BE2C (cell line): ENCODE measurements around the gene CRELD1.

Experiments
- DNase-seq: peaks from one replicate; pipeline ENCODE4 v3.0.0-alpha.2; 2020
- H3K27me3 ChIP-seq: fragments of 250-450 bp; sonication (Bioruptor Pico); 2 replicates; pipeline ENCODE4 v1.5.1; 2020; ENCODE audit warnings: mild to moderate bottlenecking
- H3K36me3 ChIP-seq: fragments of 250-450 bp; sonication (Bioruptor Pico); 2 replicates; pipeline ENCODE4 v1.5.1; 2020; ENCODE audit warnings: mild to moderate bottlenecking
- H3K4me1 ChIP-seq: fragments of 250-450 bp; sonication (Bioruptor Pico); 2 replicates; pipeline ENCODE4 v1.5.1; 2020
- H3K4me3 ChIP-seq: 2 replicates; pipeline ENCODE4 v1.5.1; 2011; ENCODE audit warnings: low read depth, low read length
- H3K9me3 ChIP-seq: fragments of 250-450 bp; sonication (Bioruptor Pico); 2 replicates; pipeline ENCODE4 v1.5.1; 2020
- CTCF ChIP-seq: IDR thresholded peaks from 2 replicates; pipeline ENCODE4 v1.5.1; 2012; ENCODE audit warnings: mild to moderate bottlenecking, low read depth, low read length

CRELD1 gene

GRCh38 chr3:9912294-9912935, 21.2 kb upstream of the CRELD1 start:
- no peak for DNase-seq

GRCh38 chr3:9913601-9914000, 20.0 kb upstream of the CRELD1 start:
- Histone ChIP-seq H3K4me3 (no peak overlapping the region), H3K4me1 (peaks cover 5% of the 10 kb centered on the region; the same call in 1 of the 2 replicates), H3K36me3 (no peaks in the 10 kb centered on the region), H3K27me3 (no peaks in the 10 kb centered on the region), H3K9me3 (no peaks in the 10 kb centered on the region)
- peak; percentile 15 for DNase-seq
- no peak for TF ChIP-seq CTCF

More at GRCh38 chr3:9912294-9912935, 21.2 kb upstream of the CRELD1 start:
- Histone ChIP-seq H3K36me3 (no peaks in the 10 kb centered on the region), H3K4me3 (no peak overlapping the region), H3K27me3 (no peaks in the 10 kb centered on the region), H3K9me3 (no peaks in the 10 kb centered on the region), H3K4me1 (peaks cover 5% of the 10 kb centered on the region; the same call in 1 of the 2 replicates)
- TF ChIP-seq CTCF: no peak

GRCh38 chr3:9914011-9914410, 19.6 kb upstream of the CRELD1 start:
- H3K4me1 ChIP-seq: peaks cover 5% of the 10 kb centered on the region; the same call in 1 of the 2 replicates

GRCh38 chr3:9914559-9915253, 18.9 kb upstream of the CRELD1 start:
- Histone ChIP-seq H3K4me3 (peak overlapping the region; percentile 33), H3K9me3 (no peaks in the 10 kb centered on the region), H3K4me1 (peaks cover 5% of the 10 kb centered on the region; the same call in 1 of the 2 replicates), H3K36me3 (no peaks in the 10 kb centered on the region), H3K27me3 (no peaks in the 10 kb centered on the region)
- no peak for TF ChIP-seq CTCF
- DNase-seq: peak; percentile 10

More at GRCh38 chr3:9914011-9914410, 19.6 kb upstream of the CRELD1 start:
- no peaks in the 10 kb centered on the region for H3K36me3 ChIP-seq
- no peak for TF ChIP-seq CTCF
- no peaks in the 10 kb centered on the region for H3K27me3 ChIP-seq
- DNase-seq: no peak
- H3K4me3 ChIP-seq: no peak overlapping the region
- H3K9me3 ChIP-seq: no peaks in the 10 kb centered on the region

- no peaks in the 10 kb centered on the region for H3K27me3 ChIP-seq
- peak; percentile 74 for DNase-seq
- peaks cover 5% of the 10 kb centered on the region; the same call in 1 of the 2 replicates for H3K4me1 ChIP-seq
- TF ChIP-seq CTCF: 0 out of 2 replicates have a peak, but pooled peaks have one; percentile 8
- H3K36me3 ChIP-seq: no peaks in the 10 kb centered on the region
- H3K4me3 ChIP-seq: peak overlapping the region; percentile 55
- H3K9me3 ChIP-seq: no peaks in the 10 kb centered on the region
Measured at GRCh38 chr3:9915254-9916141, 18.1 kb upstream of the CRELD1 start.
